Measurements from ENCODE around the gene NUTM2A.
"Not testable (repeated sequence)": the region's sequence is repeated elsewhere in the genome, so short reads cannot be mapped to it uniquely, and the experiment has no call there.

The NUTM2A gene

GRCh38 chr10:87206922-87207321 is 18.3 kb upstream of the NUTM2A start:
- H2BK12ac ChIP-seq (ENCODE audit: low read length); H3K9me3 ChIP-seq (replicated peaks in 1 of 2; ENCODE audit: control insufficient read depth in 2 of 2, insufficient read depth in 1 of 2, low read depth in 1 of 2, low read length in 2 of 2); H2BK15ac ChIP-seq (ENCODE audit: low read length); H3K18ac ChIP-seq (ENCODE audit: low read length); H3K14ac ChIP-seq (ENCODE audit: low read length); H3K4me3 ChIP-seq (ENCODE audit: low read length in 2 of 2); H3K79me1 ChIP-seq (ENCODE audit: low read depth, low read length); H3K4ac ChIP-seq (ENCODE audit: low read length); H3K36me3 ChIP-seq (replicated peaks in 1 of 2; ENCODE audit: control insufficient read depth in 2 of 2, insufficient read depth in 2 of 2, low read length in 2 of 2); H3K4me1 ChIP-seq (ENCODE audit: control insufficient read depth in 2 of 2, insufficient read depth in 1 of 2, low read depth in 1 of 2, low read length in 2 of 2); H4K91ac ChIP-seq (ENCODE audit: low read depth, low read length, poor library complexity); H3K9ac ChIP-seq (ENCODE audit: low read depth, low read length, poor library complexity); H3K4me2 ChIP-seq (ENCODE audit: insufficient read depth, low read length, poor library complexity, severe bottlenecking); H2AK5ac ChIP-seq (ENCODE audit: low read depth, low read length); H3K27me3 ChIP-seq (ENCODE audit: control insufficient read depth in 3 of 3, insufficient read depth in 3 of 3, low read depth in 1 of 3, low read length in 3 of 3); H4K8ac ChIP-seq (ENCODE audit: low read depth, low read length); H2BK120ac ChIP-seq (ENCODE audit: low read depth, low read length); DNase-seq (ENCODE audit: low spot score); H2AFZ ChIP-seq (ENCODE audit: low read length); H3K27ac ChIP-seq (replicated peaks; ENCODE audit: low read length); H3K23ac ChIP-seq (ENCODE audit: low read depth, low read length, poor library complexity); H2BK5ac ChIP-seq (ENCODE audit: low read length): not testable (repeated sequence)
- no CpG with 5 or more reads among the region's 4 CpGs for WGBS, 2 donors (ENCODE audit: extremely low coverage in 2 of 2, insufficient read length in 2 of 2, insufficient replicate concordance in 1 of 2)

GRCh38 chr10:87210309-87210708 is 14.9 kb upstream of the NUTM2A start:
- H3K4ac ChIP-seq (ENCODE audit: low read length); H2AFZ ChIP-seq (ENCODE audit: low read length); H3K9ac ChIP-seq (ENCODE audit: low read depth, low read length, poor library complexity); H3K4me2 ChIP-seq (ENCODE audit: insufficient read depth, low read length, poor library complexity, severe bottlenecking); H3K23ac ChIP-seq (ENCODE audit: low read depth, low read length, poor library complexity); H3K18ac ChIP-seq (ENCODE audit: low read length); H3K14ac ChIP-seq (ENCODE audit: low read length); H4K91ac ChIP-seq (ENCODE audit: low read depth, low read length, poor library complexity); H3K79me1 ChIP-seq (ENCODE audit: low read depth, low read length); H2BK120ac ChIP-seq (ENCODE audit: low read depth, low read length); H4K8ac ChIP-seq (ENCODE audit: low read depth, low read length); H3K27me3 ChIP-seq (ENCODE audit: control insufficient read depth in 3 of 3, insufficient read depth in 3 of 3, low read depth in 1 of 3, low read length in 3 of 3); H3K27ac ChIP-seq (replicated peaks; ENCODE audit: low read length); H2BK5ac ChIP-seq (ENCODE audit: low read length); H3K36me3 ChIP-seq (replicated peaks in 1 of 2; ENCODE audit: control insufficient read depth in 2 of 2, insufficient read depth in 2 of 2, low read length in 2 of 2); H2BK12ac ChIP-seq (ENCODE audit: low read length); DNase-seq (ENCODE audit: low spot score); H2AK5ac ChIP-seq (ENCODE audit: low read depth, low read length); H3K9me3 ChIP-seq (replicated peaks in 1 of 2; ENCODE audit: control insufficient read depth in 2 of 2, insufficient read depth in 1 of 2, low read depth in 1 of 2, low read length in 2 of 2); H3K4me3 ChIP-seq (ENCODE audit: low read length in 2 of 2); H3K4me1 ChIP-seq (ENCODE audit: control insufficient read depth in 2 of 2, insufficient read depth in 1 of 2, low read depth in 1 of 2, low read length in 2 of 2); H2BK15ac ChIP-seq (ENCODE audit: low read length): not testable (repeated sequence)
- no CpG with 5 or more reads among the region's 5 CpGs for WGBS, 2 donors (ENCODE audit: extremely low coverage in 2 of 2, insufficient read length in 2 of 2, insufficient replicate concordance in 1 of 2)

GRCh38 chr10:87211848-87212247 is 13.4 kb upstream of the NUTM2A start:
- not testable (repeated sequence) for H2AFZ ChIP-seq (ENCODE audit: low read length); H3K9ac ChIP-seq (ENCODE audit: low read depth, low read length, poor library complexity); H2BK15ac ChIP-seq (ENCODE audit: low read length); H4K91ac ChIP-seq (ENCODE audit: low read depth, low read length, poor library complexity); H3K4me2 ChIP-seq (ENCODE audit: insufficient read depth, low read length, poor library complexity, severe bottlenecking); H3K4ac ChIP-seq (ENCODE audit: low read length); H3K4me3 ChIP-seq (ENCODE audit: low read length in 2 of 2); H2BK5ac ChIP-seq (ENCODE audit: low read length); H3K18ac ChIP-seq (ENCODE audit: low read length); H3K4me1 ChIP-seq (ENCODE audit: control insufficient read depth in 2 of 2, insufficient read depth in 1 of 2, low read depth in 1 of 2, low read length in 2 of 2); H3K23ac ChIP-seq (ENCODE audit: low read depth, low read length, poor library complexity); H3K14ac ChIP-seq (ENCODE audit: low read length); H2BK120ac ChIP-seq (ENCODE audit: low read depth, low read length); H2BK12ac ChIP-seq (ENCODE audit: low read length); H3K27me3 ChIP-seq (ENCODE audit: control insufficient read depth in 3 of 3, insufficient read depth in 3 of 3, low read depth in 1 of 3, low read length in 3 of 3); H3K79me1 ChIP-seq (ENCODE audit: low read depth, low read length); H3K36me3 ChIP-seq (replicated peaks in 1 of 2; ENCODE audit: control insufficient read depth in 2 of 2, insufficient read depth in 2 of 2, low read length in 2 of 2); DNase-seq (ENCODE audit: low spot score); H3K9me3 ChIP-seq (replicated peaks in 1 of 2; ENCODE audit: control insufficient read depth in 2 of 2, insufficient read depth in 1 of 2, low read depth in 1 of 2, low read length in 2 of 2); H4K8ac ChIP-seq (ENCODE audit: low read depth, low read length); H2AK5ac ChIP-seq (ENCODE audit: low read depth, low read length); H3K27ac ChIP-seq (replicated peaks; ENCODE audit: low read length)
- WGBS, 2 donors (ENCODE audit: extremely low coverage in 2 of 2, insufficient read length in 2 of 2, insufficient replicate concordance in 1 of 2) = no CpG with 5 or more reads among the region's 2 CpGs

GRCh38 chr10:87213150-87213765 is 12.0 kb upstream of the NUTM2A start:
- not testable (repeated sequence) for DNase-seq (ENCODE audit: low spot score); H3K4me3 ChIP-seq (ENCODE audit: low read length in 2 of 2); H2AFZ ChIP-seq (ENCODE audit: low read length); H3K14ac ChIP-seq (ENCODE audit: low read length); H2AK5ac ChIP-seq (ENCODE audit: low read depth, low read length); H3K27ac ChIP-seq (replicated peaks; ENCODE audit: low read length); H4K8ac ChIP-seq (ENCODE audit: low read depth, low read length); H3K9me3 ChIP-seq (replicated peaks in 1 of 2; ENCODE audit: control insufficient read depth in 2 of 2, insufficient read depth in 1 of 2, low read depth in 1 of 2, low read length in 2 of 2); H2BK120ac ChIP-seq (ENCODE audit: low read depth, low read length); H3K79me1 ChIP-seq (ENCODE audit: low read depth, low read length); H4K91ac ChIP-seq (ENCODE audit: low read depth, low read length, poor library complexity); H3K9ac ChIP-seq (ENCODE audit: low read depth, low read length, poor library complexity); H3K36me3 ChIP-seq (replicated peaks in 1 of 2; ENCODE audit: control insufficient read depth in 2 of 2, insufficient read depth in 2 of 2, low read length in 2 of 2); H3K18ac ChIP-seq (ENCODE audit: low read length); H3K27me3 ChIP-seq (ENCODE audit: control insufficient read depth in 3 of 3, insufficient read depth in 3 of 3, low read depth in 1 of 3, low read length in 3 of 3); H3K4me2 ChIP-seq (ENCODE audit: insufficient read depth, low read length, poor library complexity, severe bottlenecking); H2BK12ac ChIP-seq (ENCODE audit: low read length); H3K4ac ChIP-seq (ENCODE audit: low read length); H3K23ac ChIP-seq (ENCODE audit: low read depth, low read length, poor library complexity); H2BK5ac ChIP-seq (ENCODE audit: low read length); H2BK15ac ChIP-seq (ENCODE audit: low read length); H3K4me1 ChIP-seq (ENCODE audit: control insufficient read depth in 2 of 2, insufficient read depth in 1 of 2, low read depth in 1 of 2, low read length in 2 of 2)
- WGBS, 2 donors (ENCODE audit: extremely low coverage in 2 of 2, insufficient read length in 2 of 2, insufficient replicate concordance in 1 of 2) = no CpG with 5 or more reads among the region's 8 CpGs
